GM12878 (cell line): ENCODE data around the gene ARHGEF6. TPM values are rescaled to one million over a fixed set of nuclear protein-coding genes. Genes with fewer than 3 reads are reported as not detected.

ENCODE experiments used
- ATAC-seq: fragments of 200-7000 bp; cut with Tn5 transposase; 3 replicates; pipeline ENCODE4 v1.9.1; 2020; ENCODE audit warnings: mild to moderate bottlenecking, moderate library complexity
- BruUV-seq: library from RNA; stranded (reverse); fragments of 400-500 nt; replicated peaks from 2 replicates; lab custom pipeline; 2021; lab: Mats Ljungman, UMichigan
- CTCF ChIA-PET: fragments of 300-600 bp; sonication (Branson Sonifier 250); formaldehyde crosslinking; extraction: SDS; loops from one replicate; lab custom pipeline; 2021; ENCODE audit warnings: inconsistent platforms; lab: Yijun Ruan, JAX
- POLR2A ChIA-PET: fragments of 350-600 bp; formaldehyde crosslinking; extraction: SDS; loops from one replicate; lab custom pipeline; 2021; ENCODE audit warnings: inconsistent platforms; lab: Charles Lee
- RAD21 ChIA-PET: fragments of 300-600 bp; sonication (Branson Sonifier 250); formaldehyde crosslinking; loops from one replicate; lab custom pipeline; 2023; ENCODE audit warnings: antibody characterized with exemption; ENCODE audit not compliant: unreplicated experiment; lab: Charles Lee
- SMC1A ChIA-PET: fragments of 300-600 bp; sonication (Branson Sonifier 250); formaldehyde crosslinking; loops from one replicate; lab custom pipeline; 2023; ENCODE audit not compliant: unreplicated experiment, uncharacterized antibody; lab: Charles Lee
- DNase-seq: peaks from one replicate; pipeline ENCODE4 v3.0.0-alpha.2; 2011; ENCODE audit warnings: low read depth, low spot score
- FAIRE-seq: peaks from 3 replicates; lab custom pipeline; 2011; peaks lifted over from hg19 to GRCh38; lab: Jason Lieb, UNC
- H2AFZ ChIP-seq: 2 replicates; pipeline ENCODE4 v1.6.0; 2011; ENCODE audit warnings: low read depth, low read length, control low read depth; ENCODE audit not compliant: control insufficient read depth
- H3K27ac ChIP-seq: 2 replicates; pipeline ENCODE4 v1.5.1; 2011; ENCODE audit warnings: control low read depth; ENCODE audit not compliant: control insufficient read depth, insufficient read depth
- H3K27me3 ChIP-seq, 2 experiments: replicated peaks in 1 of 2; 2 replicates each; pipeline versions ENCODE4 v1.6.0 to v1.6.1; 2011; ENCODE audit warnings: low read length in 1 of 2; ENCODE audit not compliant: control insufficient read depth in 2 of 2, insufficient read depth in 2 of 2
- H3K36me3 ChIP-seq, 2 experiments: 2 replicates each; pipeline ENCODE4 v1.5.1; 2011; ENCODE audit warnings: low read length in 1 of 2; ENCODE audit not compliant: control insufficient read depth in 2 of 2, insufficient read depth in 2 of 2
- H3K4me1 ChIP-seq: 2 replicates; pipeline ENCODE4 v1.6.1; 2011; ENCODE audit warnings: mild to moderate bottlenecking, low read length, moderate library complexity, mixed read lengths; ENCODE audit not compliant: control insufficient read depth, insufficient read depth
- H3K4me2 ChIP-seq: 2 replicates; pipeline ENCODE4 v1.6.0; 2011; ENCODE audit warnings: control low read depth; ENCODE audit not compliant: control insufficient read depth, insufficient read depth
- H3K4me3 ChIP-seq: fragments of 200-600 bp; sonication (generic); 2 replicates; pipeline ENCODE4 v1.5.1; 2016
- H3K79me2 ChIP-seq: 2 replicates; pipeline ENCODE4 v1.6.0; 2011; ENCODE audit warnings: low read length; ENCODE audit not compliant: control insufficient read depth, insufficient read depth
- H3K9ac ChIP-seq: 2 replicates; pipeline ENCODE4 v1.8.0; 2011; ENCODE audit warnings: low read length, control low read depth, mixed read lengths; ENCODE audit not compliant: control insufficient read depth, insufficient read depth
- H3K9me3 ChIP-seq: replicated peaks from 3 replicates; pipeline ENCODE4 v1.5.1; 2011; ENCODE audit warnings: mild to moderate bottlenecking, low read length; ENCODE audit not compliant: control insufficient read depth, insufficient read depth
- H4K20me1 ChIP-seq: 2 replicates; pipeline ENCODE4 v1.6.0; 2011; ENCODE audit not compliant: control insufficient read depth, insufficient read depth
- CTCF ChIP-seq, 3 experiments: IDR thresholded peaks in 2 of 3; conservative IDR thresholded peaks in 1 of 3; 2 replicates each; pipeline ENCODE4 v1.5.1; 2011; ENCODE audit warnings: low read depth in 3 of 3, low read length in 3 of 3, mild to moderate bottlenecking in 3 of 3, control low read depth in 2 of 3, moderate library complexity in 2 of 3, inconsistent platforms in 1 of 3, mixed read lengths in 1 of 3; ENCODE audit not compliant: control insufficient read depth in 2 of 3, insufficient read depth in 1 of 3; ENCODE audit errors: extremely low read depth in 1 of 3
- ELK1 ChIP-seq: IDR thresholded peaks from 2 replicates; pipeline ENCODE4 v1.6.1; 2012; ENCODE audit warnings: low read depth, low read length, improper control_type of control experiment
- RFX5 ChIP-seq: IDR thresholded peaks from 2 replicates; pipeline ENCODE4 v1.6.1; 2011; ENCODE audit warnings: low read depth, low read length, improper control_type of control experiment
- WGBS: methylation state at CpG from one replicate; pipeline ENCODE4 v1.1.6; 2016; ENCODE audit warnings: low lambda C conversion rate; ENCODE audit not compliant: insufficient replicate concordance, insufficient coverage; ENCODE audit errors: missing lambda C conversion rate; 5-methylcytosine and 5-hydroxymethylcytosine counted together
- in situ Hi-C: fragments of 300-500 bp; cut with MboI; formaldehyde crosslinking; loops from 9 replicates; pipeline ENCODE4 v1.14.3; 2018; ENCODE audit warnings: mixed read lengths
- intact Hi-C: fragments of 100-400 bp; cut with micrococcal nuclease; formaldehyde crosslinking; loops from one replicate; pipeline ENCODE4 v1.14.2; 2022; ENCODE audit not compliant: unreplicated experiment
- polyA plus RNA-seq, 11 experiments: library from polyadenylated mRNA; depleted of rRNA in 4 of 11; unstranded in 6 of 11; stranded (reverse) in 5 of 11; fragments of >200 nt; fragmentation: Nextera tagmentation in 4 of 11; fragmentation: Illumina TruSeq in 1 of 11; extraction: Ambion mirVana in 4 of 11; extraction: Trizol in 1 of 11; gene quantifications; 1 replicate in 1 of 11; 2 replicates in 10 of 11; pipeline versions ENCODE4 v1.2.1 to v1.2.3, GENCODE V29; 2011 to 2016; ENCODE audit warnings: inconsistent platforms in 2 of 11, missing spikeins in 2 of 11, low read depth in 1 of 11
- total RNA-seq, 4 experiments: library from RNA; depleted of rRNA in 3 of 4; stranded (reverse); fragments of >200 nt in 3 of 4; fragmentation: Illumina TruSeq in 1 of 4; extraction: Trizol in 1 of 4; gene quantifications; 2 replicates each; pipeline versions ENCODE4 v1.2.1 to v1.2.3, GENCODE V29; 2013 to 2021
- TF ChIP-seq, protein P1 (sequence below): fragments of 450-650 bp; conservative IDR thresholded peaks from 2 replicates; pipeline ENCODE4 v1.6.1; 2017; ENCODE audit warnings: mild to moderate bottlenecking, moderate library complexity
- TF ChIP-seq, protein P2 (sequence below): IDR thresholded peaks from 2 replicates; pipeline ENCODE4 v1.6.1; 2012; ENCODE audit warnings: improper control_type of control experiment, low read depth, low read length; ENCODE audit not compliant: insufficient replicate concordance

Gene ARHGEF6
- total and polyA plus RNA-seq, 10 of the 15 experiments (the other 5 are each of a cell fraction or from before 2014, with no cell fraction given) = 5.4 to 29.7 (median 18.0) TPM

GRCh38 chrX:136620780-136621179 is 160.0 kb downstream of the ARHGEF6 start:
- no TSS peak for BruUV-seq
- TF ChIP-seq CTCF (IDR thresholded peaks at IDR 0.05 in 2 of 3, conservative IDR thresholded peaks at IDR 0.05 in 1 of 3; ENCODE audit: control insufficient read depth in 2 of 3, extremely low read depth in 1 of 3, insufficient read depth in 1 of 3, low read depth in 3 of 3, low read length in 3 of 3) = no peak
- no peak for TF ChIP-seq ELK1
- H3K9me3 ChIP-seq = no peaks in the 10 kb centered on the region
- no peak overlapping the region for H3K27ac ChIP-seq
- no peak overlapping the region for H2AFZ ChIP-seq
- no peaks in the 10 kb centered on the region for H3K36me3 ChIP-seq
- H3K4me3 ChIP-seq = no peak overlapping the region
- POLR2A ChIA-PET = no interaction called here
- no peak for FAIRE-seq
- H3K79me2 ChIP-seq = no peaks in the 10 kb centered on the region
- RAD21 ChIA-PET = no interaction called here
- H3K27me3 ChIP-seq = no peaks in the 10 kb centered on the region
- no peak for ATAC-seq
- in situ Hi-C loops = no loop called here
- SMC1A ChIA-PET = no interaction called here
- intact Hi-C loops = no loop called here
- no peak overlapping the region for H3K4me2 ChIP-seq
- no peak for DNase-seq
- CTCF ChIA-PET = no interaction called here
- H3K9ac ChIP-seq = no peak overlapping the region
- no peaks in the 10 kb centered on the region for H4K20me1 ChIP-seq
- H3K4me1 ChIP-seq = peaks cover 5% of the 10 kb centered on the region; the same call in 1 of the 2 replicates

- no TSS peak for BruUV-seq
- no peak overlapping the region for H3K27ac ChIP-seq
- CTCF ChIA-PET = no interaction called here
- H3K27me3 ChIP-seq = no peaks in the 10 kb centered on the region
- ATAC-seq = no peak
- no peak for FAIRE-seq
- no peaks in the 10 kb centered on the region for H3K36me3 ChIP-seq
- no peak for DNase-seq
- no peaks in the 10 kb centered on the region for H3K9me3 ChIP-seq
- intact Hi-C loops = no loop called here
- peaks cover 5% of the 10 kb centered on the region; the same call in 1 of the 2 replicates for H3K4me1 ChIP-seq
- H3K4me2 ChIP-seq = no peak overlapping the region
- H3K9ac ChIP-seq = no peak overlapping the region
- 45% methylated on average over 14 of the region's 14 CpGs for WGBS
- no peaks in the 10 kb centered on the region for H3K79me2 ChIP-seq
- H3K4me3 ChIP-seq = no peak overlapping the region
- in situ Hi-C loops = no loop called here
- POLR2A ChIA-PET = no interaction called here
- H2AFZ ChIP-seq = no peak overlapping the region
- SMC1A ChIA-PET = interaction anchor here (0.6 to 4.2 kb wide), 3 partner anchors 7 to 75 kb away, joined by 4 to 24 read pairs (median 4); no protein-coding TSS in a partner anchor
- RAD21 ChIA-PET = no interaction called here
- H4K20me1 ChIP-seq = no peaks in the 10 kb centered on the region
- TF ChIP-seq, protein P1, sequence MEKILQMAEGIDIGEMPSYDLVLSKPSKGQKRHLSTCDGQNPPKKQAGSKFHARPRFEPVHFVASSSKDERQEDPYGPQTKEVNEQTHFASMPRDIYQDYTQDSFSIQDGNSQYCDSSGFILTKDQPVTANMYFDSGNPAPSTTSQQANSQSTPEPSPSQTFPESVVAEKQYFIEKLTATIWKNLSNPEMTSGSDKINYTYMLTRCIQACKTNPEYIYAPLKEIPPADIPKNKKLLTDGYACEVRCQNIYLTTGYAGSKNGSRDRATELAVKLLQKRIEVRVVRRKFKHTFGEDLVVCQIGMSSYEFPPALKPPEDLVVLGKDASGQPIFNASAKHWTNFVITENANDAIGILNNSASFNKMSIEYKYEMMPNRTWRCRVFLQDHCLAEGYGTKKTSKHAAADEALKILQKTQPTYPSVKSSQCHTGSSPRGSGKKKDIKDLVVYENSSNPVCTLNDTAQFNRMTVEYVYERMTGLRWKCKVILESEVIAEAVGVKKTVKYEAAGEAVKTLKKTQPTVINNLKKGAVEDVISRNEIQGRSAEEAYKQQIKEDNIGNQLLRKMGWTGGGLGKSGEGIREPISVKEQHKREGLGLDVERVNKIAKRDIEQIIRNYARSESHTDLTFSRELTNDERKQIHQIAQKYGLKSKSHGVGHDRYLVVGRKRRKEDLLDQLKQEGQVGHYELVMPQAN = no peak
- no peak for TF ChIP-seq RFX5
- TF ChIP-seq, protein P2, sequence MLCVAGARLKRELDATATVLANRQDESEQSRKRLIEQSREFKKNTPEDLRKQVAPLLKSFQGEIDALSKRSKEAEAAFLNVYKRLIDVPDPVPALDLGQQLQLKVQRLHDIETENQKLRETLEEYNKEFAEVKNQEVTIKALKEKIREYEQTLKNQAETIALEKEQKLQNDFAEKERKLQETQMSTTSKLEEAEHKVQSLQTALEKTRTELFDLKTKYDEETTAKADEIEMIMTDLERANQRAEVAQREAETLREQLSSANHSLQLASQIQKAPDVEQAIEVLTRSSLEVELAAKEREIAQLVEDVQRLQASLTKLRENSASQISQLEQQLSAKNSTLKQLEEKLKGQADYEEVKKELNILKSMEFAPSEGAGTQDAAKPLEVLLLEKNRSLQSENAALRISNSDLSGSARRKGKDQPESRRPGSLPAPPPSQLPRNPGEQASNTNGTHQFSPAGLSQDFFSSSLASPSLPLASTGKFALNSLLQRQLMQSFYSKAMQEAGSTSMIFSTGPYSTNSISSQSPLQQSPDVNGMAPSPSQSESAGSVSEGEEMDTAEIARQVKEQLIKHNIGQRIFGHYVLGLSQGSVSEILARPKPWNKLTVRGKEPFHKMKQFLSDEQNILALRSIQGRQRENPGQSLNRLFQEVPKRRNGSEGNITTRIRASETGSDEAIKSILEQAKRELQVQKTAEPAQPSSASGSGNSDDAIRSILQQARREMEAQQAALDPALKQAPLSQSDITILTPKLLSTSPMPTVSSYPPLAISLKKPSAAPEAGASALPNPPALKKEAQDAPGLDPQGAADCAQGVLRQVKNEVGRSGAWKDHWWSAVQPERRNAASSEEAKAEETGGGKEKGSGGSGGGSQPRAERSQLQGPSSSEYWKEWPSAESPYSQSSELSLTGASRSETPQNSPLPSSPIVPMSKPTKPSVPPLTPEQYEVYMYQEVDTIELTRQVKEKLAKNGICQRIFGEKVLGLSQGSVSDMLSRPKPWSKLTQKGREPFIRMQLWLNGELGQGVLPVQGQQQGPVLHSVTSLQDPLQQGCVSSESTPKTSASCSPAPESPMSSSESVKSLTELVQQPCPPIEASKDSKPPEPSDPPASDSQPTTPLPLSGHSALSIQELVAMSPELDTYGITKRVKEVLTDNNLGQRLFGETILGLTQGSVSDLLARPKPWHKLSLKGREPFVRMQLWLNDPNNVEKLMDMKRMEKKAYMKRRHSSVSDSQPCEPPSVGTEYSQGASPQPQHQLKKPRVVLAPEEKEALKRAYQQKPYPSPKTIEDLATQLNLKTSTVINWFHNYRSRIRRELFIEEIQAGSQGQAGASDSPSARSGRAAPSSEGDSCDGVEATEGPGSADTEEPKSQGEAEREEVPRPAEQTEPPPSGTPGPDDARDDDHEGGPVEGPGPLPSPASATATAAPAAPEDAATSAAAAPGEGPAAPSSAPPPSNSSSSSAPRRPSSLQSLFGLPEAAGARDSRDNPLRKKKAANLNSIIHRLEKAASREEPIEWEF = no peak
Measured at GRCh38 chrX:136619899-136620505, 160.7 kb downstream of the ARHGEF6 start.
